ENCODE measurements around the gene CFAP119.

CFAP119 gene

DNA sequence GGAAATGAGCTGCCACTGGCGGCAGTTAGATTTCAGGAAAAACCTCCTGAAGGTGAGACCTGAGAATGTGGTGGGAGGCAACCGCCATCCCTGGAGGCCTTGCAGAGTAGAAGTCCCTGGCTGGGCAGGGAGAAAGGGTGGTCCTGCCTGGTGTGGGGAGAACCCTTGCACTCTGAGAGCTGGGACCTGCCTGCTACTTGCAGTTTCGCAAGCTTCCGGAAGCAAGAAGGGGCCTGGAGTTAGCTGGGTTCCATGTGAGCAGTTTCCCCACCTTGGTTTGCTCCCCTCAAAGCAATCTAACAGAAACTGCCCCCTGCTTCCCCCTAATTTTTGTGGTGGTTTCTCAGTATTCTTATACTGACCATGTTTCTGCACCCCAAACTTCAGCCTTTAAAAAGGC, 18.7 kb upstream of the CFAP119 start:
- no peak for DNase-seq

- no peak for DNase-seq
Observed at GRCh38 chr16:30780021-30780420, 18.2 kb upstream of the CFAP119 start.

DNA sequence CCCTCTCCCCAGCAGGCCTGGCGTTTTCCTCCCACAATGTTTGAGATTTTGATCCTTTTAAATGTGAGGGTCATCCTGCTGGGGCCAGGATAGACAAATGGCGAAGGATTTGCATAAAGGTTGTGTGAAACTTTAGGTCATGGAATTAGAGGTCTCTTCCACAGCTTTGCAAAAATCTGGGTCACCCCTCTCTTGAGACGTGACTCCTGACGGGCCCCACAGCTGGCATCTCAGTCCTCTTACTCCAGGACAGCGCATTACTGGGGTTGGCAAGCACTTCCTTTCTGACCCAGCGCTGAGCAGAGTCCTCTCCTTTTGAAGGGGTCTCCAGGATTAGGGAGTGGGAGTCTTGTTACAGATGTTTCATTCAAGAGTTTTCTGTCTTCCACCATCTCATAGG, 17.7 kb upstream of the CFAP119 start:
- DNase-seq = no peak

DNA sequence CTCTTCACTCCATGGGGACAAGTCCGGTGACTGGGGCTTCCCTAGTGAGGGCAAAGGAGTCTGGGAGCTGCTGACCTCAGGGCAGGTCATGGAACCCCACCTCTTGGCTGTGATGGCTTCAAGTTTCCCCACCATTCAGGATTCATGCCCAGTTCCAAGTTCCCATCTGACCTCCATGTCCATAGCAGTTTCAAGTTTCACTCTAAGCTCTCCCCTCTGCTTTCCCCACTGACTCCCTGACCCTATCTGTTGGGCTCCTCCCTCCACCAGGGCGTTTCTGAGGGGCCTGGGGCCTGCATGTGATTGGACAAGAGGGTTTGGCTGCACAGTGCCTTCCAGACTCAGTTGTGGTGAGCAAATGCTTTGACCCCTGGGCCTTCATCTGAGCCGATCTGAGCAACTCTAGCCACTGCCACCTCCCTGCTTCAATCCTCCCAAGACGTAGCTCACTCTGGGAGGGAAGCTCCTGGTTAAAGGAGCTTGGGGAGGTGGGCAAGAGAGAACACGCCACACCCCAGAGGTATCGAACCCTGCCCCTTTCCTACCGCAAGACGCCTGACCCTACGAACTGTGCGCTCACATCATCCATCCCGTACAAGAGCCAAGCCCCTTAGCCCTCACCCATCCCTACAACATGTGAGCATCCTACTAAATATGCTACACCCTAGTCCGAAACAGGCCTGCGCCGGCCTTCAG, 16.8 kb upstream of the CFAP119 start:
- no peak for DNase-seq

DNA sequence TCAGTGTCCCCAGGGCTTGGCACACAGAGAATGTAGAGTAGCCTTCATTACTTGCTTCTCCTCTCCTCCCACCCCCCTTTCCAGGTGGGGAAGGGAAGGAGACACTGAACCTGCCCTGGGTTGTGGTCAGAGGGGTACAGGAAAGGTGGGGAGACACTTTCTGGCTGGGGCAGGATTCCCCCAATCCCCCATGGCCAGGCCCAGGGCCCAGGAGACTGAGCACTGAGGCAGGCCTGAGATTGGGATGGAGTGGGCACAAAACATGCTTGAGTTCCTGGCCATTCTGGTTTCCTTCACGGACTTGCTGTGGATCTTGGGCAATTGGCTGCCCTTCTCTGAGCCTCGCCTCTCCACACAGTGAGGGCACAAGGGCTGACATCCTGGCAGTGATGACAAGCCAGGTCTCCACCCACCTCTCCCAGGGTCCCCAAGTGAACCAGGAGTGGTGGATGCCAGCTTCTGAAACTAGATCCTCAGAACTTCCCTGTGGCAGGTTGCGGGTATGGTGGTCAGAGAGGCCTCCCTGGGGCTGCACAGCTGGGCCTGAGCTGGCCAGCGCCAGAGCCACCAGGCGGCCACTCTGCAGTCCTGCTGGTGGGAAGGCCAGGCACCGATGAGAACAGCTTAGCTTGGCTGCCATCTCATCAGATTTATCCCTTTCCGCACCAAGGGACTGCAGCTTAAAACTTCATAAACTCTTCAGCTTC, 15.9 kb upstream of the CFAP119 start:
- no peak for DNase-seq

GRCh38 chr16:30775392-30776188, 13.7 kb upstream of the CFAP119 start:
- peak; percentile 25 for DNase-seq

GRCh38 chr16:30775131-30775391, 13.2 kb upstream of the CFAP119 start:
- DNase-seq = no peak

- DNase-seq = no peak
Observed at GRCh38 chr16:30774367-30775130, 12.7 kb upstream of the CFAP119 start.

GRCh38 chr16:30773826-30774225, 12.0 kb upstream of the CFAP119 start:
- no peak for DNase-seq

- DNase-seq = no peak
Observed at GRCh38 chr16:30771726-30772125, 9.9 kb upstream of the CFAP119 start.

DNA sequence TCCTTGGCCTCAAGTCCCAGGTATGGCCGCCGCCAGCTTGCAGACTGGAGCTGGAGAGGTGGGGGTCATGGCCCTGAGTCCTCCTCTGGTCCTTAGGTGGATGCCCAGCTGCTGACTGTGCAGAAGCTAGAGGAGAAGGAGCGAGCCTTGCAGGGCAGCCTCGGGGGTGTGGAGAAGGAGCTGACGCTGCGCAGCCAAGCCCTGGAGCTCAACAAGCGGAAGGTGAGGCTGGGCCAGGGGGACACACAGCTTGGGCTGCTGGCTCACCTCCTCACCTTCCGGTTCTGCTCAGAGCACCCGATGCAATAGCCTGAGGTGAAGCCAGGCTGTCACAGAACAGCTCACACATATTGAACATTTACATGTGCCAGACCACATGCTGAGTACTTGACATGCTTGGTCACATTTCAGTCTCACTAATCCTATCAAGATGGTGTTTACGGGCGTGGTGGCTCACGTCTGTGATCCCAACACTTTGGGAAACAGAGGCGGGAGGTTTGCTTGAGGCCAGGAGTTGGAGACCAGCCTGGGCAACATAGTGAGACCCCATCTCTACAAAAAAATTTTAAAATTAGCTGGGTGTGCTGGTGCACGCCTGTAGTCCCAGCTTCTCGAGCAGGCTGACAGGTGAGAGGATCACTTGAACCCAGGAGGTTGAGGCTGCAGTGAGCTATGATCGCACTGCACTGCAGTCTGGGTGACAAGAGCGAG, 7.7 kb upstream of the CFAP119 start:
- DNase-seq = no peak

GRCh38 chr16:30768583-30769181, 6.8 kb upstream of the CFAP119 start:
- no peak for DNase-seq

DNA sequence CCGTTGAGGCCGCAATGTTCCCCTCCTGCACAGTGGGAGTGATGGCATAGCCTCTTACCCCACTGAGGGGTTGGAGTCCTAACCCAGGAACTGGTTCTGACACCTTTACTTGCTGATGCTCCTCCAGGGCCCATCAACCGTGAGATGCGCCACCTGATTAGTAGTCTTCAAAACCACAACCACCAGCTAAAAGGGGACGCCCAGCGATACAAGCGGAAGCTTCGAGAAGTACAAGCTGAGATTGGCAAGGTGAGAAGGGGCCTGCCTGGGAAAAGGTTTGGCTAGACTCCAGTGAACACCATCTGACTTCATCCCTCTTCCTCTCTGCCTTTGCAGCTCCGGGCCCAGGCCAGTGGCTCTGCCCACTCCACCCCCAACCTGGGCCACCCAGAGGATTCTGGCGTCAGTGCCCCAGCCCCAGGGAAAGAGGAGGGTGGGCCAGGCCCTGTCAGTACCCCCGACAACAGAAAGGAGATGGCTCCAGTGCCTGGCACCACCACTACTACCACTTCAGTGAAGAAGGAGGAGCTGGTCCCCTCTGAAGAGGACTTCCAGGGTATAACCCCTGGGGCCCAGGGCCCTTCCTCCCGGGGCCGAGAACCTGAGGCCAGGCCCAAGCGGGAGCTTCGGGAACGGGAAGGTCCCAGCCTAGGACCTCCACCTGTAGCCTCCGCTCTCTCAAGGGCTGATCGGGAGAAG, 6.1 kb upstream of the CFAP119 start:
- no peak for DNase-seq

DNA sequence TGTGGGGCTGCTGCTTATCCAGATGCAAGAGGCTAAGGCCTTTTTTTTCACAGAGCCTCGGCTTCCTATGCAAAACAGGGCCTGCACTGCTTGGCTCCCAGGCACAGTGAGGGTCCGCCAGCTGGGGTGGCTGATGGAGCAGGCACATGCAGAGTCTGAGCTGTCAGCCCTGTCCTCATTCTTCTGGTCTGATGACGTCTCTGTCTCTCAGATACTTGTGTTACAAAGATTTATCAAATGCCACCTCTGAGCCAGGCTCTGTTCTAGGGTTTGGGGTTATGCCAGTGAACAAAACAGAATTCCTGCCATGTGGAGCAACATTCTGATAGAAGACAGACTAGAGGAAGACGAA, 5.0 kb upstream of the CFAP119 start:
- no peak for DNase-seq

DNA sequence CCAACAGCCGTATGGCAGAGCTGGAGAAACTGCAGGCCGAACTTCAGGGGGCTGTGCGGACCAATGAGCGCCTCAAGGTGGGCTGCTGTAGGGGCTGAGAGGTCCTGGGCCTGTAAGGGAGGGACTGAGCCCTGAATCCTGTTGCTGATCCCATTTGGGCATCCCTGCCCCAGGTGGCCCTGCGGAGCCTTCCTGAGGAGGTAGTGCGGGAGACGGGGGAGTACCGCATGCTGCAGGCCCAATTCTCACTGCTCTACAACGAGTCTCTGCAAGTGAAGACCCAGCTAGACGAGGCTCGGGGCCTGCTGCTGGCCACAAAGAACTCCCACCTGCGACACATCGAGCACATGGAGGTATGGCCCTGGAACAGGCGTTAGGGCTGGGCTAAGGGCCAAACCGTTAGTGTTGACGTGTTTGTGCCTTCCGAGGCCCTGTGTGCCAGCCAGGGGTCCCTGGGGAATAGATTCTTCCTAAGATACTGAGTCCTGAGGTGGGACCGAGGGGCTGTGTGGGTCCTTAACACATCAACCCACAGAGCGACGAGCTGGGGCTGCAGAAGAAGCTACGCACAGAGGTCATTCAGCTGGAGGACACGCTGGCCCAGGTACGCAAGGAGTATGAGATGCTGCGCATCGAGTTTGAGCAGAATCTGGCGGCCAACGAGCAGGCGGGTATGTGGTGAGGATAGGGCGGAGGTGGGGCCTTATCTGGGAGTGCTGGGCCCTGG, 4.5 kb upstream of the CFAP119 start:
- DNase-seq = no peak

DNA sequence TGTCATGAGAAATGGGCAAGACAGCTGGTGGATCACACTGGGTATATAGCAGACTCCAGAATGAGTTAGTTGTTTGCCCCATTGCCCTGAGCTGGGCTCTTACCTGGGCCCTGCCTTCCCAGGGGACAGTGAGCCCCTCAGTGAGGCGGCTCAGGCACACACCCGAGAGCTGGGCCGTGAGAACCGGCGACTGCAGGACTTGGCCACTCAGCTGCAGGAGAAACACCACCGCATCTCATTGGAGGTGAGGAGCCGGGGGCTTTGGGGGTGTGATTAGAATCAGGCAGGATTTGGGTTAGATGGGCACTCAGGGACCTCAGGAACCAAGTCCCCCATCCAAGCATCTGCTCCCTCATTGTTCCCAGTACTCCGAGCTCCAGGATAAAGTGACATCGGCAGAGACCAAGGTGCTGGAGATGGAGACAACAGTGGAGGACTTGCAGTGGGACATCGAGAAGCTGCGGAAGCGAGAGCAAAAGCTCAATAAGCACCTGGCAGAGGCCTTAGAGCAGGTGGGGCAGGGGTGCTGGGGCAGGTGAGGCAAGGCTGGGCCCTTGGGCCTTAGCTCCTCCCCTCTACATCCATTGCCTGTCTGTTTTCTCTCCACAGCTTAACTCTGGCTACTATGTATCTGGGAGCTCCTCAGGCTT, 3.1 kb upstream of the CFAP119 start:
- DNase-seq = no peak

DNA sequence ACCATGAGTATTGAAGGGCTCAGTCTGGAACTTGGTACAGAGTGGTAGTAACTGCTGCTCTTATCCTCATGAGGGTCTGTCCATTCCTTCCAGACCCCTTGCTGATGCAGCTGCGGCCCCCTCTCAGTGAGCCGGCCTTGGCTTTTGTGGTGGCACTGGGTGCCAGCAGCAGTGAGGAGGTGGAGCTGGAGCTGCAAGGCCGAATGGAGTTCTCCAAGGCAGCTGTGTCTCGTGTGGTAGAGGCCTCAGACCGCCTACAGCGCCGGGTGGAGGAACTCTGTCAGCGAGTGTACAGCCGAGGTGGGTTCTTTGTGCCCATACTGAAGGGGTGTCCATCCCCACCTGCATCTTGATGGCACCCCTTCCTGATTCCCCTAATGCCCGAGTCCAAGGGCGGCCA, 2.2 kb upstream of the CFAP119 start:
- no peak for DNase-seq

GRCh38 chr16:30762991-30763725, 1.3 kb upstream of the CFAP119 start:
- no peak for DNase-seq

DNA sequence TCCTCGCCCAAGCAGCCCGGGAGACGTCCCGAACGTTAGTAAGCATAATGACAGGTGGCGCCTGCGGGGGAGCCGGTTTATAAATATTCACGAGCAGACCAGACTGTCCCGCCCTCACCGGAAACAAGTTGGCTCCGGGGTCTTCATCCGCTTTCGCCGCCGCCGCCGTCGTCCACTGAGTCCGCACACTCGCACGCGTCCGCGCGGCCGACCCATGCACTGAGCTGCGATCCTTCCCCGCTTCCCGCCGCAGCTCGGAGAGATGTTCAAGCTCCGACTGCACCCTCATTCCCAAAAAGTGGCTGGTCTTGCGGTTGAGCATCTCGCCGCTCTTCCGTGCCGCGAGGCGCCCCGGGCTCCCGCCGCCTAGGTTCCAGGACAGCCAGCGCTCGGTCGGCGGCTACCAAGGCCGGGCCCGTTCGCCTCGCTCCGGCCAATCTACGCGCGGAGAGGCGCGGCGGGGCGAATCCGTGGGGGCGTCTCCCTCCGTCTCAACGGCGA, 385 bp downstream of the CFAP119 start:
- no peak for DNase-seq
